H1 (cell line): ENCODE results near the gene LMO2. TPM values are rescaled to one million over a fixed set of nuclear protein-coding genes. Genes with fewer than 3 reads are reported as not detected.

Experiments
- CTCF ChIA-PET: fragments of 300-600 bp; sonication (Branson Sonifier 250); formaldehyde crosslinking; loops from one replicate; lab custom pipeline; 2021; ENCODE audit not compliant: partially characterized antibody; lab: Charles Lee
- POLR2A ChIA-PET: fragments of 300-600 bp; sonication (Branson Sonifier 250); formaldehyde crosslinking; loops from one replicate; lab custom pipeline; 2021; ENCODE audit warnings: inconsistent platforms; ENCODE audit not compliant: partially characterized antibody; lab: Charles Lee
- DNase-seq, 2 experiments: peaks; one replicate each; pipeline versions ENCODE4 v3.0.0 to v3.0.0-alpha.2; 2010 to 2022; ENCODE audit warnings: low spot score in 2 of 2, low read depth in 1 of 2, mixed read lengths in 1 of 2
- FAIRE-seq: peaks from 2 replicates; lab custom pipeline; 2011; peaks lifted over from hg19 to GRCh38; lab: Jason Lieb, UNC
- H2AFZ ChIP-seq: 2 replicates; pipeline ENCODE4 v1.8.1; 2012; ENCODE audit warnings: low read length, inconsistent platforms
- H2AK5ac ChIP-seq: 2 replicates; pipeline ENCODE4 v1.6.1; 2013; ENCODE audit warnings: low read depth, low read length
- H2BK120ac ChIP-seq: replicated peaks from 2 replicates; pipeline ENCODE3; 2013; ENCODE audit warnings: low read depth, low read length, inconsistent platforms
- H2BK12ac ChIP-seq: 2 replicates; pipeline ENCODE4 v1.6.1; 2013; ENCODE audit warnings: low read depth, low read length
- H2BK15ac ChIP-seq: 2 replicates; pipeline ENCODE4 v1.6.1; 2013; ENCODE audit warnings: low read length
- H2BK20ac ChIP-seq: 2 replicates; pipeline ENCODE4 v1.6.1; 2013; ENCODE audit warnings: low read length
- H2BK5ac ChIP-seq: 2 replicates; pipeline ENCODE4 v1.6.1; 2013; ENCODE audit warnings: low read depth, low read length
- H3K14ac ChIP-seq: 2 replicates; pipeline ENCODE4 v1.6.1; 2013; ENCODE audit warnings: inconsistent platforms; ENCODE audit not compliant: insufficient read length
- H3K18ac ChIP-seq: 2 replicates; pipeline ENCODE4 v1.6.1; 2013; ENCODE audit warnings: low read length; ENCODE audit errors: extremely low read depth
- H3K23ac ChIP-seq: 2 replicates; pipeline ENCODE4 v1.6.1; 2013; ENCODE audit warnings: inconsistent platforms; ENCODE audit not compliant: insufficient read length
- H3K23me2 ChIP-seq: 2 replicates; pipeline ENCODE4 v1.6.1; 2013; ENCODE audit warnings: low read depth, low read length
- H3K27ac ChIP-seq: 2 replicates; pipeline ENCODE4 v1.6.1; 2011; ENCODE audit warnings: low read depth, low read length, inconsistent platforms
- H3K27me3 ChIP-seq, 4 experiments: replicated peaks in 1 of 4; 1 replicate in 1 of 4; 2 replicates in 3 of 4; pipeline versions ENCODE4 v1.6.1 to v1.8.1; 2011 to 2013; ENCODE audit warnings: low read length in 3 of 4, mild to moderate bottlenecking in 3 of 4, inconsistent platforms in 2 of 4, mixed read lengths in 2 of 4, moderate library complexity in 1 of 4; ENCODE audit not compliant: control insufficient read depth in 3 of 4, insufficient read depth in 3 of 4; ENCODE audit errors: extremely low read depth in 1 of 4
- H3K36me3 ChIP-seq, 4 experiments: 2 replicates each; pipeline versions ENCODE4 v1.6.1 to v1.8.1; 2011 to 2013; ENCODE audit warnings: mild to moderate bottlenecking in 4 of 4, low read length in 3 of 4, moderate library complexity in 2 of 4, control low read depth in 1 of 4, inconsistent platforms in 1 of 4; ENCODE audit not compliant: insufficient read depth in 4 of 4, control insufficient read depth in 2 of 4
- H3K4ac ChIP-seq: replicated peaks from 2 replicates; pipeline ENCODE3; 2013; ENCODE audit warnings: low read length, low read depth, mixed read lengths, inconsistent platforms; ENCODE audit not compliant: insufficient read length
- H3K4me1 ChIP-seq, 4 experiments: replicated peaks in 1 of 4; 1 replicate in 1 of 4; 2 replicates in 3 of 4; pipeline versions ENCODE4 v1.6.1 to v1.8.1; 2011 to 2013; ENCODE audit warnings: low read length in 3 of 4, inconsistent platforms in 2 of 4, mixed read lengths in 1 of 4; ENCODE audit not compliant: insufficient read depth in 4 of 4, control insufficient read depth in 3 of 4
- H3K4me2 ChIP-seq, 2 experiments: 2 replicates each; pipeline versions ENCODE4 v1.6.1 to v1.8.1; 2011 to 2013; ENCODE audit warnings: low read depth in 2 of 2, low read length in 2 of 2, control low read depth in 1 of 2, inconsistent platforms in 1 of 2, mild to moderate bottlenecking in 1 of 2; ENCODE audit not compliant: insufficient read depth in 1 of 2
- H3K4me3 ChIP-seq, 4 experiments: fragments of 200-600, 300-600 bp in 1 of 4; sonication (generic), shearing (Covaris generic), sonication (Bioruptor Twin) in 1 of 4; 2 replicates each; pipeline versions ENCODE4 v1.5.1 to v1.8.1; 2011 to 2016; ENCODE audit warnings: low read length in 4 of 4, low read depth in 3 of 4, control low read depth in 2 of 4, inconsistent platforms in 2 of 4, mild to moderate bottlenecking in 2 of 4, mixed read lengths in 1 of 4, moderate library complexity in 1 of 4; ENCODE audit not compliant: insufficient read depth in 2 of 4; ENCODE audit errors: extremely low read depth in 1 of 4
- H3K56ac ChIP-seq: replicated peaks from 2 replicates; pipeline ENCODE3; 2013; ENCODE audit warnings: low read depth, mild to moderate bottlenecking, mixed read lengths, low read length, inconsistent platforms; ENCODE audit not compliant: insufficient read length
- H3K79me1 ChIP-seq: 2 replicates; pipeline ENCODE4 v1.6.1; 2013; ENCODE audit warnings: low read depth, low read length, control low read depth
- H3K79me2 ChIP-seq, 2 experiments: 2 replicates each; pipeline versions ENCODE4 v1.6.1 to v1.8.1; 2012 to 2013; ENCODE audit warnings: low read length in 2 of 2, mild to moderate bottlenecking in 2 of 2, inconsistent platforms in 1 of 2; ENCODE audit not compliant: insufficient read depth in 2 of 2, control insufficient read depth in 1 of 2
- H3K9ac ChIP-seq, 4 experiments: replicated peaks in 1 of 4; 1 replicate in 1 of 4; 2 replicates in 3 of 4; pipeline versions ENCODE4 v1.6.1 to v1.8.1; 2011 to 2013; ENCODE audit warnings: low read depth in 3 of 4, low read length in 3 of 4, control low read depth in 2 of 4, mild to moderate bottlenecking in 2 of 4, moderate library complexity in 2 of 4, inconsistent platforms in 1 of 4; ENCODE audit errors: extremely low read depth in 1 of 4
- H3K9me3 ChIP-seq, 2 experiments: 2 replicates each; pipeline versions ENCODE4 v1.6.1 to v1.8.1; 2012 to 2013; ENCODE audit warnings: mild to moderate bottlenecking in 2 of 2, moderate library complexity in 2 of 2, control low read depth in 1 of 2, inconsistent platforms in 1 of 2, low read depth in 1 of 2, low read length in 1 of 2, mixed read lengths in 1 of 2; ENCODE audit not compliant: insufficient read depth in 2 of 2
- H4K20me1 ChIP-seq, 2 experiments: replicated peaks in 1 of 2; 2 replicates each; pipeline versions ENCODE3 to v1.8.1; 2011 to 2013; ENCODE audit warnings: inconsistent platforms in 2 of 2, low read length in 2 of 2, mild to moderate bottlenecking in 1 of 2; ENCODE audit not compliant: insufficient read depth in 2 of 2, control insufficient read depth in 1 of 2
- H4K5ac ChIP-seq: 2 replicates; pipeline ENCODE4 v1.6.1; 2013; ENCODE audit warnings: low read length, low read depth, mixed read lengths, inconsistent platforms; ENCODE audit not compliant: insufficient read length
- H4K8ac ChIP-seq: 2 replicates; pipeline ENCODE4 v1.8.0; 2013; ENCODE audit warnings: mild to moderate bottlenecking, moderate library complexity, low read length, inconsistent platforms; ENCODE audit not compliant: insufficient read depth; ENCODE audit errors: extremely low read depth
- H4K91ac ChIP-seq: replicated peaks from 2 replicates; pipeline ENCODE3; 2013; ENCODE audit warnings: low read length, mixed read lengths, inconsistent platforms; ENCODE audit not compliant: insufficient read length
- ATF3 ChIP-seq: IDR thresholded peaks from 2 replicates; pipeline ENCODE4 v1.6.1; 2011; ENCODE audit warnings: low read depth, mild to moderate bottlenecking, low read length; ENCODE audit not compliant: insufficient read depth
- CEBPB ChIP-seq: IDR thresholded peaks from 2 replicates; pipeline ENCODE4 v1.6.1; 2012; ENCODE audit warnings: low read depth, low read length
- EP300 ChIP-seq, 2 experiments: IDR thresholded peaks; 1 replicate in 1 of 2; 2 replicates in 1 of 2; pipeline ENCODE4 v1.6.1; 2011 to 2012; ENCODE audit warnings: low read depth in 2 of 2, low read length in 2 of 2, mild to moderate bottlenecking in 2 of 2, borderline replicate concordance in 1 of 2, inconsistent platforms in 1 of 2, moderate library complexity in 1 of 2
- GTF2F1 ChIP-seq: IDR thresholded peaks from 2 replicates; pipeline ENCODE4 v1.6.1; 2012; ENCODE audit warnings: low read depth, low read length, improper control_type of control experiment, borderline replicate concordance
- JUN ChIP-seq: IDR thresholded peaks from 2 replicates; pipeline ENCODE4 v1.6.1; 2011; ENCODE audit warnings: low read depth, mild to moderate bottlenecking, improper control_type of control experiment, low read length
- KDM4A ChIP-seq: IDR thresholded peaks from one replicate; pipeline ENCODE4 v1.7.1; 2012; ENCODE audit warnings: low read depth, mild to moderate bottlenecking, moderate library complexity, low read length, inconsistent platforms; ENCODE audit not compliant: severe bottlenecking
- RNF2 ChIP-seq: fragments of 200-900, 300-1000 bp; sonication (generic); IDR thresholded peaks from 2 replicates; pipeline ENCODE4 v1.7.1; 2016; ENCODE audit warnings: borderline replicate concordance, low read depth, mild to moderate bottlenecking, antibody characterized with exemption, low read length; ENCODE audit not compliant: poor library complexity, severe bottlenecking; ENCODE audit errors: missing control alignments
- SRF ChIP-seq: IDR thresholded peaks from 2 replicates; pipeline ENCODE4 v1.6.1; 2011; ENCODE audit warnings: mild to moderate bottlenecking, low read depth, low read length, moderate library complexity
- ZNF274 ChIP-seq: IDR thresholded peaks from 2 replicates; pipeline ENCODE4 v1.7.0; 2012; ENCODE audit warnings: low read length, borderline replicate concordance; ENCODE audit errors: extremely low read depth
- WGBS, 2 experiments: shearing (Covaris generic) in 1 of 2; methylation state at CpG; one replicate each; pipeline versions ENCODE4 v1.1.6 to v1.1.7; 2013 to 2015; ENCODE audit warnings: low lambda C conversion rate in 2 of 2, mixed read lengths in 2 of 2, inconsistent platforms in 1 of 2, low coverage in 1 of 2, missing lambda C conversion rate in 1 of 2; ENCODE audit not compliant: insufficient replicate concordance in 2 of 2, insufficient coverage in 1 of 2, insufficient read length in 1 of 2; ENCODE audit errors: extremely low coverage in 1 of 2, missing lambda C conversion rate in 1 of 2; 5-methylcytosine and 5-hydroxymethylcytosine counted together
- polyA plus RNA-seq, 7 experiments: library from polyadenylated mRNA; depleted of rRNA in 3 of 7; stranded (reverse) in 5 of 7; unstranded in 2 of 7; fragments of >200 nt in 5 of 7; fragments of 200-250 nt in 2 of 7; gene quantifications; 1 replicate in 5 of 7; 2 replicates in 1 of 7; 4 replicates in 1 of 7; pipeline versions ENCODE4 v1.2.1 to v1.2.3, GENCODE V29; 2011 to 2013; ENCODE audit warnings: missing spikeins in 2 of 7, mixed read lengths in 2 of 7
- total RNA-seq: library from RNA; stranded (reverse); fragmentation: NEBNext Ultra II Directional; extraction: Animal tissue kit (Norgen Biotek cat#: 25700); gene quantifications from 2 replicates; pipeline ENCODE4 v1.2.1, GENCODE V29; 2021

LMO2 gene
- total and polyA plus RNA-seq, 2 of the 8 experiments (the other 6 are each of a cell fraction or from before 2014, with no cell fraction given), result 1.6 to 2.7 TPM

GRCh38 chr11:33874910-33875490 is 16.9 kb downstream of the LMO2 start:
- Histone ChIP-seq H3K27ac (no peak overlapping the region), H3K36me3 (no peaks in the 10 kb centered on the region), H3K79me2 (no peaks in the 10 kb centered on the region), H4K20me1 (no peaks in the 10 kb centered on the region), H2BK12ac (no peak overlapping the region), H2BK15ac (no peak overlapping the region), H3K23ac (no peak overlapping the region), H3K27me3 (peaks cover 0 to 17% (median 12%) of the 10 kb centered on the region in 4 experiments; a peak in 6 of 7 replicates), H3K9ac (no peak overlapping the region), H2BK120ac (no peak overlapping the region), H3K18ac (no peak overlapping the region), H3K4me3 (no peak overlapping the region), H3K14ac (no peak overlapping the region), H2BK5ac (no peak overlapping the region), H3K79me1 (no peaks in the 10 kb centered on the region), H3K23me2 (peaks cover 6% of the 10 kb centered on the region; the same call in 1 of the 2 replicates), H4K5ac (no peak overlapping the region), H2AFZ (no peak overlapping the region), H3K9me3 (no peaks in the 10 kb centered on the region), H3K4ac (no peak overlapping the region), H4K91ac (no peak overlapping the region), H4K8ac (no peak overlapping the region), H3K4me1 (peaks cover 0 to 10% (median 5%) of the 10 kb centered on the region in 4 experiments; a peak in 4 of 7 replicates), H2BK20ac (no peak overlapping the region), H3K4me2 (no peak overlapping the region), H3K56ac (no peak overlapping the region), H2AK5ac (no peak overlapping the region)
- no peak for FAIRE-seq
- TF ChIP-seq JUN, result no peak
- no peak for TF ChIP-seq CEBPB
- TF ChIP-seq GTF2F1, result no peak
- TF ChIP-seq ZNF274, result no peak
- TF ChIP-seq ATF3, result no peak
- no peak for TF ChIP-seq SRF
- TF ChIP-seq RNF2, result no peak
- no peak for TF ChIP-seq EP300 (IDR thresholded peaks at IDR 0.05; ENCODE audit: borderline replicate concordance in 1 of 2, low read depth in 2 of 2, low read length in 2 of 2)
- no peak for TF ChIP-seq KDM4A
- POLR2A ChIA-PET, result interaction anchor here (1.2 to 1.4 kb wide), 2 partner anchors 24 to 178 kb away, joined by 3 read pairs; no protein-coding TSS in a partner anchor
- CTCF ChIA-PET, result interaction anchor here (0.6 to 2.1 kb wide), 13 partner anchors 9 to 122 kb away, joined by 3 to 8 read pairs (median 4); no protein-coding TSS in a partner anchor
- 84% methylated on average over 12 of the region's 12 CpGs; no CpG with 5 or more reads in 1 of the 2 experiments for WGBS, 2 experiments
- no peak for DNase-seq
